ENCODE measurements around the gene PPAT. TPM values are rescaled to one million over a fixed set of nuclear protein-coding genes. Genes with fewer than 3 reads are reported as not detected.

The PPAT gene
- total and polyA plus RNA-seq, 2 donors (not counting 3 experiments of a cell fraction or from before 2014, with no cell fraction given) = 4.3 to 25.5 TPM

- Histone ChIP-seq H3K27me3 (ENCODE audit: control insufficient read depth in 2 of 2, insufficient read depth in 2 of 2, low read length in 2 of 2) (no peaks in the 10 kb centered on the region), H3K4me3 (replicated peaks in 1 of 3; ENCODE audit: insufficient read depth in 1 of 3, low read depth in 1 of 3, low read length in 3 of 3) (no peak overlapping the region), H3K79me2 (ENCODE audit: control insufficient read depth, insufficient read depth, low read length) (no peaks in the 10 kb centered on the region), H3K4me1 (ENCODE audit: control insufficient read depth, extremely low read depth, insufficient read depth, low read length) (no peaks in the 10 kb centered on the region), H4K20me1 (replicated peaks; ENCODE audit: control insufficient read depth, extremely low read depth, insufficient read depth, low read length) (no peaks in the 10 kb centered on the region), H3K27ac (ENCODE audit: insufficient read depth, low read depth, low read length) (no peak overlapping the region), H3K4me2 (ENCODE audit: insufficient read depth, low read length) (no peak overlapping the region), H3K9me3 (replicated peaks; ENCODE audit: control insufficient read depth, insufficient read depth, low read length) (no peaks in the 10 kb centered on the region), H2AFZ (ENCODE audit: low read depth, low read length) (no peak overlapping the region), H3K36me3 (ENCODE audit: control insufficient read depth in 2 of 2, extremely low read depth in 1 of 2, insufficient read depth in 2 of 2, low read length in 2 of 2) (peaks cover 7 to 37% of the 10 kb centered on the region in 2 experiments), H3K9ac (replicated peaks; ENCODE audit: extremely low read depth, insufficient read depth, low read length) (no peak overlapping the region), H3K9me1 (replicated peaks; ENCODE audit: control insufficient read depth, extremely low read depth, insufficient read depth, low read length) (no peaks in the 10 kb centered on the region)
- dilution Hi-C loops (cut with MboI; ENCODE audit: extremely low pct_ligation_motif_present, low sequenced_read_pairs) = no loop called here
- FAIRE-seq (no peak), DNase-seq (ENCODE audit: low read depth, low spot score) (no peak)
- TF ChIP-seq POLR2A (IDR thresholded peaks at IDR 0.05; ENCODE audit: low read depth, low read length) (no peak), EZH2 (IDR thresholded peaks at IDR 0.05; ENCODE audit: borderline replicate concordance, low read depth, low read length, severe bottlenecking) (no peak), FOS (IDR thresholded peaks at IDR 0.05; ENCODE audit: borderline replicate concordance, insufficient read depth, low read length) (no peak), GATA2 (IDR thresholded peaks at IDR 0.05; ENCODE audit: insufficient read depth, insufficient read length, low read depth, low read length) (no peak), JUN (IDR thresholded peaks at IDR 0.05; ENCODE audit: borderline replicate concordance, insufficient read depth, insufficient read length, low read depth) (no peak), MAX (IDR thresholded peaks at IDR 0.05; ENCODE audit: insufficient read depth, insufficient read length) (no peak), POLR2AphosphoS5 (IDR thresholded peaks at IDR 0.05; ENCODE audit: insufficient read depth, low read depth, low read length) (no peak), MYC (IDR thresholded peaks at IDR 0.05; ENCODE audit: low read depth, low read length) (no peak)
- no TSS peak for BruUV-seq (replicated peaks)
- CTCF ChIA-PET = interaction anchor here (1.4 kb wide), 1 partner anchor 13 kb away, joined by 3 read pairs; the partner anchor contains the start of gene SRP72
- POLR2A ChIA-PET = no interaction called here
- intact Hi-C loops (cut with micrococcal nuclease) = no loop called here
Measured at GRCh38 chr4:56480691-56481090, 45.3 kb upstream of the PPAT start.

- H3K4me3 ChIP-seq (replicated peaks in 1 of 3; ENCODE audit: insufficient read depth in 1 of 3, low read depth in 1 of 3, low read length in 3 of 3) = no peak overlapping the region
- no peak overlapping the region for H3K27ac ChIP-seq (ENCODE audit: insufficient read depth, low read depth, low read length)
- H3K4me1 ChIP-seq (ENCODE audit: control insufficient read depth, extremely low read depth, insufficient read depth, low read length) = no peaks in the 10 kb centered on the region
- ChIA-PET CTCF (no interaction called here), POLR2A (no interaction called here)
- H3K4me2 ChIP-seq (ENCODE audit: insufficient read depth, low read length) = no peak overlapping the region
- TF ChIP-seq MYC (IDR thresholded peaks at IDR 0.05; ENCODE audit: low read depth, low read length) (no peak), GATA2 (IDR thresholded peaks at IDR 0.05; ENCODE audit: insufficient read depth, insufficient read length, low read depth, low read length) (no peak), POLR2A (IDR thresholded peaks at IDR 0.05; ENCODE audit: low read depth, low read length) (no peak), JUN (IDR thresholded peaks at IDR 0.05; ENCODE audit: borderline replicate concordance, insufficient read depth, insufficient read length, low read depth) (no peak)
- DNase-seq (ENCODE audit: low read depth, low spot score) (no peak), FAIRE-seq (no peak)
- H4K20me1 ChIP-seq (replicated peaks; ENCODE audit: control insufficient read depth, extremely low read depth, insufficient read depth, low read length) = no peaks in the 10 kb centered on the region
- H3K9me3 ChIP-seq (replicated peaks; ENCODE audit: control insufficient read depth, insufficient read depth, low read length) = no peaks in the 10 kb centered on the region
- intact Hi-C loops (cut with micrococcal nuclease) = no loop called here
- no peaks in the 10 kb centered on the region for H3K79me2 ChIP-seq (ENCODE audit: control insufficient read depth, insufficient read depth, low read length)
- no peak overlapping the region for H3K9ac ChIP-seq (replicated peaks; ENCODE audit: extremely low read depth, insufficient read depth, low read length)
- peaks cover 7 to 42% of the 10 kb centered on the region in 2 experiments for H3K36me3 ChIP-seq (ENCODE audit: control insufficient read depth in 2 of 2, extremely low read depth in 1 of 2, insufficient read depth in 2 of 2, low read length in 2 of 2)
- no peak overlapping the region for H2AFZ ChIP-seq (ENCODE audit: low read depth, low read length)
- dilution Hi-C loops (cut with MboI; ENCODE audit: extremely low pct_ligation_motif_present, low sequenced_read_pairs) = no loop called here
- no peaks in the 10 kb centered on the region for H3K9me1 ChIP-seq (replicated peaks; ENCODE audit: control insufficient read depth, extremely low read depth, insufficient read depth, low read length)
- BruUV-seq (replicated peaks) = no TSS peak
- no peaks in the 10 kb centered on the region for H3K27me3 ChIP-seq (ENCODE audit: control insufficient read depth in 2 of 2, insufficient read depth in 2 of 2, low read length in 2 of 2)
Measured at GRCh38 chr4:56477192-56477702, 41.8 kb upstream of the PPAT start.
